ENCODE results near the gene TUBB.
A peak's percentile ranks its signal among the peaks of the same experiment; 100 is the strongest.

DNA sequence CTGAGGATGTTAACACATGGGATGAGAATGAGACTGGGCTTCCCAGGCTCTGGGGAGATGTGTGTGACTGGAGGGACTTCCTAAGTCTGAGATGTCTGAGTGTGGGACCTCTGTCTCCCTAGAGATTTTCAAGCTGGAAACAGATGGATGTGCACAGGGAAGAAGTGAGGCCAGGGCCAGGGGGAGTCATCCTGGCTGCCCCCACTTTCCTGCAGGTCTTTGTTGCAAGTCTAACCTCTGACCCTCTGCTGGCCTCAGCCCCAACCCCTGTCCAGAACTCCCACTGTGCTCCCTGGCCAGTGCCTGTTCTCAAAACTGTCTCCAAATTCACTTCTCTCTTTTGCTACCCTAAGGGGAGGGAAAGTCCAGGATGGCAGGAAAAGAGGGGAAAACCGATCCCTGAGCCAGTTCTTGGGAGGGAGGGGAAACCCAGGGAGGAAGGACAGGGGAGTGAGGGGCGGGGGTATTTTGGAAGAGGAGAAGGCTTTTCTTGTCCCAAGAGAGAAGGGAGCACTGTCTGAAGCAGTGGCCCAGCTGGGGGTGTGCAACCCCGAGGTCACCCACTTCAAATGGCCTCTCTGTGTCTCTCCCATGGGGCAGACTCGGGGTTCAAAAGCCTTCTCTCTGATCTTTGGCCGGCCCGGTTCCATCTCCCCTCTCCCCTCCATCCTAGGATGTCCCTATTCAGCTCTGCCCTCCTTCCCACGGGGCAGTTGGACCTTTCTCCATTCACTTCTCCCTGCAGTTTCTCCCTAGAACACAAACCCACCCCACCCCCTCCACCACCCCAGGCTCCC, 36.8 kb upstream of the TUBB start:
- TF ChIP-seq, protein P1, sequence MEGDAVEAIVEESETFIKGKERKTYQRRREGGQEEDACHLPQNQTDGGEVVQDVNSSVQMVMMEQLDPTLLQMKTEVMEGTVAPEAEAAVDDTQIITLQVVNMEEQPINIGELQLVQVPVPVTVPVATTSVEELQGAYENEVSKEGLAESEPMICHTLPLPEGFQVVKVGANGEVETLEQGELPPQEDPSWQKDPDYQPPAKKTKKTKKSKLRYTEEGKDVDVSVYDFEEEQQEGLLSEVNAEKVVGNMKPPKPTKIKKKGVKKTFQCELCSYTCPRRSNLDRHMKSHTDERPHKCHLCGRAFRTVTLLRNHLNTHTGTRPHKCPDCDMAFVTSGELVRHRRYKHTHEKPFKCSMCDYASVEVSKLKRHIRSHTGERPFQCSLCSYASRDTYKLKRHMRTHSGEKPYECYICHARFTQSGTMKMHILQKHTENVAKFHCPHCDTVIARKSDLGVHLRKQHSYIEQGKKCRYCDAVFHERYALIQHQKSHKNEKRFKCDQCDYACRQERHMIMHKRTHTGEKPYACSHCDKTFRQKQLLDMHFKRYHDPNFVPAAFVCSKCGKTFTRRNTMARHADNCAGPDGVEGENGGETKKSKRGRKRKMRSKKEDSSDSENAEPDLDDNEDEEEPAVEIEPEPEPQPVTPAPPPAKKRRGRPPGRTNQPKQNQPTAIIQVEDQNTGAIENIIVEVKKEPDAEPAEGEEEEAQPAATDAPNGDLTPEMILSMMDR (tag by site-specific recombination; IDR thresholded peaks at IDR 0.05), result no peak
- TF ChIP-seq, protein P2, sequence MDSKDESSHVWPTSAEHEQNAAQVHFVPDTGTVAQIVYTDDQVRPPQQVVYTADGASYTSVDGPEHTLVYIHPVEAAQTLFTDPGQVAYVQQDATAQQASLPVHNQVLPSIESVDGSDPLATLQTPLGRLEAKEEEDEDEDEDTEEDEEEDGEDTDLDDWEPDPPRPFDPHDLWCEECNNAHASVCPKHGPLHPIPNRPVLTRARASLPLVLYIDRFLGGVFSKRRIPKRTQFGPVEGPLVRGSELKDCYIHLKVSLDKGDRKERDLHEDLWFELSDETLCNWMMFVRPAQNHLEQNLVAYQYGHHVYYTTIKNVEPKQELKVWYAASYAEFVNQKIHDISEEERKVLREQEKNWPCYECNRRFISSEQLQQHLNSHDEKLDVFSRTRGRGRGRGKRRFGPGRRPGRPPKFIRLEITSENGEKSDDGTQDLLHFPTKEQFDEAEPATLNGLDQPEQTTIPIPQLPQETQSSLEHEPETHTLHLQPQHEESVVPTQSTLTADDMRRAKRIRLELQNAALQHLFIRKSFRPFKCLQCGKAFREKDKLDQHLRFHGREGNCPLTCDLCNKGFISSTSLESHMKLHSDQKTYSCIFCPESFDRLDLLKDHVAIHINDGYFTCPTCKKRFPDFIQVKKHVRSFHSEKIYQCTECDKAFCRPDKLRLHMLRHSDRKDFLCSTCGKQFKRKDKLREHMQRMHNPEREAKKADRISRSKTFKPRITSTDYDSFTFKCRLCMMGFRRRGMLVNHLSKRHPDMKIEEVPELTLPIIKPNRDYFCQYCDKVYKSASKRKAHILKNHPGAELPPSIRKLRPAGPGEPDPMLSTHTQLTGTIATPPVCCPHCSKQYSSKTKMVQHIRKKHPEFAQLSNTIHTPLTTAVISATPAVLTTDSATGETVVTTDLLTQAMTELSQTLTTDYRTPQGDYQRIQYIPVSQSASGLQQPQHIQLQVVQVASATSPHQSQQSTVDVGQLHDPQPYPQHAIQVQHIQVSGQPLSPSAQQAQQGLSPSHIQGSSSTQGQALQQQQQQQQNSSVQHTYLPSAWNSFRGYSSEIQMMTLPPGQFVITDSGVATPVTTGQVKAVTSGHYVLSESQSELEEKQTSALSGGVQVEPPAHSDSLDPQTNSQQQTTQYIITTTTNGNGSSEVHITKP (tag by site-specific recombination; IDR thresholded peaks at IDR 0.05), result peak; percentile 98
